ENCODE results near the gene ARHGAP6. TPM values are rescaled to one million over a fixed set of nuclear protein-coding genes. Genes with fewer than 3 reads are reported as not detected.

ARHGAP6 gene
- total RNA-seq, 1 experiment from 2014 or later = 0.10 TPM

GRCh38 chrX:11210415-11210801 is 455.3 kb downstream of the ARHGAP6 start:
- H3K9me2 ChIP-seq (ENCODE audit: insufficient read depth) = no peaks in the 10 kb centered on the region
- ChIA-PET RAD21 (ENCODE audit: low non-redundant PET in 1 of 2, low total read pairs in 2 of 2, uncharacterized antibody in 2 of 2, unreplicated experiment in 2 of 2) (no interaction called here), POLR2A (no interaction called here), CTCF (no interaction called here)
- no peaks in the 10 kb centered on the region for H3K36me3 ChIP-seq (ENCODE audit: control insufficient read depth in 1 of 2, insufficient read depth in 2 of 2, low read length in 2 of 2)
- no peaks in the 10 kb centered on the region for H3K79me2 ChIP-seq (ENCODE audit: insufficient read depth, low read length)
- no peaks in the 10 kb centered on the region for H4K20me1 ChIP-seq (ENCODE audit: insufficient read depth)
- no peak overlapping the region for H3K4me3 ChIP-seq (replicated peaks in 1 of 2; ENCODE audit: low read depth in 1 of 2, low read length in 2 of 2)
- intact Hi-C loops (cut with micrococcal nuclease) = no loop called here
- ATAC-seq (no peak), DNase-seq (ENCODE audit: low read depth, low spot score) (no peak)
- H3K4me2 ChIP-seq (ENCODE audit: low read length) = no peak overlapping the region
- H3K9me3 ChIP-seq (ENCODE audit: control insufficient read depth in 1 of 2, insufficient read depth in 1 of 2, low read depth in 1 of 2, low read length in 2 of 2) = no peaks in the 10 kb centered on the region
- no peaks in the 10 kb centered on the region for H3K4me1 ChIP-seq (ENCODE audit: control insufficient read depth in 1 of 2, insufficient read depth in 2 of 2, low read length in 2 of 2)
- no peak for TF ChIP-seq YY1 (IDR thresholded peaks at IDR 0.05; ENCODE audit: extremely low read depth, insufficient replicate concordance, low read depth, low read length)
- no peak for TF ChIP-seq CEBPB (IDR thresholded peaks at IDR 0.05; ENCODE audit: low read depth)
- TF ChIP-seq ZNF274 (IDR thresholded peaks at IDR 0.05; ENCODE audit: low read depth, low read length) = no peak
- no peak for TF ChIP-seq ATF3 (IDR thresholded peaks at IDR 0.05)
- no peak for TF ChIP-seq FOSL1 (IDR thresholded peaks at IDR 0.05; ENCODE audit: low read depth)
- no peak for TF ChIP-seq EZH2 (IDR thresholded peaks at IDR 0.05)
- no peak for TF ChIP-seq EZH2phosphoT487 (IDR thresholded peaks at IDR 0.05; ENCODE audit: borderline replicate concordance)
- TF ChIP-seq ZFX (IDR thresholded peaks at IDR 0.05) = no peak
- TF ChIP-seq CBX3 (IDR thresholded peaks at IDR 0.05; ENCODE audit: low read depth) = no peak
- no peak for TF ChIP-seq MAX (IDR thresholded peaks at IDR 0.05)
- no peak for TF ChIP-seq RAD21 (IDR thresholded peaks at IDR 0.05; ENCODE audit: low read depth)
- H2AFZ ChIP-seq (ENCODE audit: low read depth, low read length, poor library complexity, severe bottlenecking) = no peak overlapping the region
- H3K27me3 ChIP-seq (ENCODE audit: insufficient read depth, low read length) = no peaks in the 10 kb centered on the region
- H3K9ac ChIP-seq (ENCODE audit: low read length) = no peak overlapping the region
- H3K27ac ChIP-seq (ENCODE audit: low read depth, low read length) = no peak overlapping the region
- no TSS peak for BruUV-seq (replicated peaks)

- no peaks in the 10 kb centered on the region for H3K27me3 ChIP-seq (ENCODE audit: insufficient read depth, low read length)
- ATAC-seq (no peak), DNase-seq (ENCODE audit: low read depth, low spot score) (no peak)
- TF ChIP-seq MAX (IDR thresholded peaks at IDR 0.05) (no peak), POLR2AphosphoS5 (IDR thresholded peaks at IDR 0.05; ENCODE audit: low read depth, low read length) (no peak), JUND (IDR thresholded peaks at IDR 0.05) (no peak), SRF (IDR thresholded peaks at IDR 0.05; ENCODE audit: low read depth) (no peak), CEBPB (IDR thresholded peaks at IDR 0.05; ENCODE audit: low read depth) (no peak), POLR2A (IDR thresholded peaks at IDR 0.05; ENCODE audit: borderline replicate concordance, extremely low read depth, insufficient read depth, insufficient read length) (no peak), EZH2phosphoT487 (IDR thresholded peaks at IDR 0.05; ENCODE audit: borderline replicate concordance) (no peak), ZNF274 (IDR thresholded peaks at IDR 0.05; ENCODE audit: low read depth, low read length) (no peak), EZH2 (IDR thresholded peaks at IDR 0.05) (no peak), YY1 (IDR thresholded peaks at IDR 0.05; ENCODE audit: extremely low read depth, insufficient replicate concordance, low read depth, low read length) (no peak), CBX3 (IDR thresholded peaks at IDR 0.05; ENCODE audit: low read depth) (no peak), TCF7L2 (IDR thresholded peaks at IDR 0.05; ENCODE audit: borderline replicate concordance, extremely low read depth, insufficient read depth, insufficient read length) (no peak), SIN3A (IDR thresholded peaks at IDR 0.05; ENCODE audit: low read depth) (no peak), ZFX (IDR thresholded peaks at IDR 0.05) (no peak)
- H2AFZ ChIP-seq (ENCODE audit: low read depth, low read length, poor library complexity, severe bottlenecking) = no peak overlapping the region
- no TSS peak for BruUV-seq (replicated peaks)
- no peaks in the 10 kb centered on the region for H4K20me1 ChIP-seq (ENCODE audit: insufficient read depth)
- no peak overlapping the region for H3K27ac ChIP-seq (ENCODE audit: low read depth, low read length)
- no peaks in the 10 kb centered on the region for H3K36me3 ChIP-seq (ENCODE audit: control insufficient read depth in 1 of 2, insufficient read depth in 2 of 2, low read length in 2 of 2)
- no peaks in the 10 kb centered on the region for H3K9me3 ChIP-seq (ENCODE audit: control insufficient read depth in 1 of 2, insufficient read depth in 1 of 2, low read depth in 1 of 2, low read length in 2 of 2)
- H3K9ac ChIP-seq (ENCODE audit: low read length) = no peak overlapping the region
- RAD21 ChIA-PET (ENCODE audit: low non-redundant PET in 1 of 2, low total read pairs in 2 of 2, uncharacterized antibody in 2 of 2, unreplicated experiment in 2 of 2) = no interaction called here
- H3K9me2 ChIP-seq (ENCODE audit: insufficient read depth) = no peaks in the 10 kb centered on the region
- POLR2A ChIA-PET = no interaction called here
- H3K4me2 ChIP-seq (ENCODE audit: low read length) = no peak overlapping the region
- CTCF ChIA-PET = no interaction called here
- H3K4me3 ChIP-seq (replicated peaks in 1 of 2; ENCODE audit: low read depth in 1 of 2, low read length in 2 of 2) = no peak overlapping the region
- no peaks in the 10 kb centered on the region for H3K4me1 ChIP-seq (ENCODE audit: control insufficient read depth in 1 of 2, insufficient read depth in 2 of 2, low read length in 2 of 2)
- H3K79me2 ChIP-seq (ENCODE audit: insufficient read depth, low read length) = no peaks in the 10 kb centered on the region
- intact Hi-C loops (cut with micrococcal nuclease) = no loop called here
Measured at GRCh38 chrX:11209798-11210414, 455.8 kb downstream of the ARHGAP6 start.

All from HCT116 (cell line).